Esophagus muscularis mucosa (tissue), 4 donors: ENCODE data around the gene DGUOK.

Source experiments
- CTCF ChIP-seq, 3 experiments: fragments of 200-600 bp in 2 of 3; fragments of 450-650 bp in 1 of 3; sonication (generic) in 2 of 3; IDR thresholded peaks; one replicate each; pipeline ENCODE4 v1.5.1; 2017 to 2019; ENCODE audit warnings: antibody characterized with exemption in 3 of 3, mild to moderate bottlenecking in 2 of 3, moderate library complexity in 1 of 3
- EP300 ChIP-seq: sonication (generic); formaldehyde crosslinking; IDR thresholded peaks from one replicate; pipeline ENCODE4 v1.6.1; 2017; ENCODE audit warnings: antibody characterized with exemption
- POLR2A ChIP-seq: fragments of 450-650 bp; IDR thresholded peaks from one replicate; pipeline ENCODE4 v1.6.1; 2017; ENCODE audit warnings: antibody characterized with exemption, moderate library complexity, mild to moderate bottlenecking, low read depth
- POLR2AphosphoS5 ChIP-seq, 2 donors: sonication (generic); formaldehyde crosslinking; IDR thresholded peaks; one replicate each; pipeline ENCODE4 v1.6.1; 2017; ENCODE audit warnings: antibody characterized with exemption in 2 of 2

DNA sequence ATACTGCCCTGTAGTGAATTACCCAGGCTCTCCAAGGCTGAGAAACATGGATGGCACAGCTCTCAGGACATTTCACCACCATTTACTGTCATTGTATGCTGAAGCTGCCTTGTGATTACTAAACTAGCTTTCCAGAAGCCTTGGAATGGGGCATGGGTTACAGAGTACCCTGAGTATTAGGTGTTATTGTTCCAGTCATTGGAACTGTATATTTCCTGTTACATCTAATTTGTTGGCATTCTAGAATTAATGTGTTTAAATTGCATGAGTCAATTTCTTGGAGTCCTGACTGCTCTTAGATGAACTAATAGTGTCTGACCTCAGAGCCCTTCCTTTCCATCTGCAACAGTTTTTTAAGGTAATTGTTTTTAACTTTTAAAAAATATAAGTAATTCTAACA is 9.0 kb downstream of the DGUOK start:
- TF ChIP-seq POLR2AphosphoS5 (IDR thresholded peaks at IDR 0.05) (no peak), CTCF (IDR thresholded peaks at IDR 0.05) (no peak), POLR2A (no peak), EP300 (no peak)
